Transverse colon (tissue), 4 donors: ENCODE measurements around the gene MMP24OS.

Source experiments
- POLR2A ChIP-seq: fragments of 450-650 bp; IDR thresholded peaks from one replicate; pipeline ENCODE4 v1.6.1; 2016; ENCODE audit warnings: antibody characterized with exemption, mild to moderate bottlenecking, moderate library complexity
- POLR2AphosphoS5 ChIP-seq, 3 donors: sonication (generic); formaldehyde crosslinking; IDR thresholded peaks; one replicate each; pipeline ENCODE4 v1.6.1; 2016; ENCODE audit warnings: antibody characterized with exemption in 3 of 3
- TF ChIP-seq, protein P1 (sequence below), 5 experiments: fragments of 200-600 bp in 3 of 5; fragments of 450-650 bp in 2 of 5; sonication (generic) in 3 of 5; IDR thresholded peaks; 1 replicate in 2 of 5; 2 replicates in 3 of 5; pipeline ENCODE4 v1.5.1; 2016 to 2017; ENCODE audit warnings: antibody characterized with exemption in 5 of 5, inconsistent platforms in 3 of 5, mild to moderate bottlenecking in 2 of 5, moderate library complexity in 1 of 5

DNA sequence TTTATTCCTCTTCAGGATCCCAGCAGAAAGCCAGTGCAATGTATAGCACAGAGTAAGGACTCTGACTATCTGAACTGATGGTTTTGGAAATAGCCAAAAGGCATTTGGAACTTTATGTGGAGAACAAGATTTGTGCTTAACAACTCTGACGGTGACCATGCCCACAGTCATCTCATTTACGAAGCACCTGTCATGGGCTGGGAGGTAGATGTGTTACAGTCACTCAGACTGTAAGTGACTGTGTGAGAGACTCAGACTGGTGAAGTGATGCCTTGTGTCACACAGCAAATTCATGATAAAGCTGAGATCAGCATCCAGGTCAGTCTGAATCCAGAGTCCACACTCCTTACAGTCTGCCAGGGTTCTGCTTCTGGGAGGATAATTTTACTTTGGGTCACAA is 38.2 kb upstream of the MMP24OS start:
- no peak for TF ChIP-seq POLR2A
- TF ChIP-seq, protein P1, sequence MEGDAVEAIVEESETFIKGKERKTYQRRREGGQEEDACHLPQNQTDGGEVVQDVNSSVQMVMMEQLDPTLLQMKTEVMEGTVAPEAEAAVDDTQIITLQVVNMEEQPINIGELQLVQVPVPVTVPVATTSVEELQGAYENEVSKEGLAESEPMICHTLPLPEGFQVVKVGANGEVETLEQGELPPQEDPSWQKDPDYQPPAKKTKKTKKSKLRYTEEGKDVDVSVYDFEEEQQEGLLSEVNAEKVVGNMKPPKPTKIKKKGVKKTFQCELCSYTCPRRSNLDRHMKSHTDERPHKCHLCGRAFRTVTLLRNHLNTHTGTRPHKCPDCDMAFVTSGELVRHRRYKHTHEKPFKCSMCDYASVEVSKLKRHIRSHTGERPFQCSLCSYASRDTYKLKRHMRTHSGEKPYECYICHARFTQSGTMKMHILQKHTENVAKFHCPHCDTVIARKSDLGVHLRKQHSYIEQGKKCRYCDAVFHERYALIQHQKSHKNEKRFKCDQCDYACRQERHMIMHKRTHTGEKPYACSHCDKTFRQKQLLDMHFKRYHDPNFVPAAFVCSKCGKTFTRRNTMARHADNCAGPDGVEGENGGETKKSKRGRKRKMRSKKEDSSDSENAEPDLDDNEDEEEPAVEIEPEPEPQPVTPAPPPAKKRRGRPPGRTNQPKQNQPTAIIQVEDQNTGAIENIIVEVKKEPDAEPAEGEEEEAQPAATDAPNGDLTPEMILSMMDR (IDR thresholded peaks at IDR 0.05), result no peak
- no peak for TF ChIP-seq POLR2AphosphoS5 (IDR thresholded peaks at IDR 0.05)
